ENCODE results near the gene SIL1.
A peak's percentile ranks its signal among the peaks of the same experiment; 100 is the strongest.
"Not testable (repeated sequence)": the region's sequence is repeated elsewhere in the genome, so short reads cannot be mapped to it uniquely, and the experiment has no call there.

SIL1 gene

GRCh38 chr5:139197710-139198669 is at the start of gene SIL1:
SIL1 (minus strand) TSS chr5:139198368; CDS start chr5:139127843, 70,525 bp downstream.
- DNase-seq: peak; percentile 94

GRCh38 chr5:139246394-139246793 is 48.2 kb upstream of the SIL1 start:
- DNase-seq: peak; percentile 92

GRCh38 chr5:139245637-139246339 is 47.6 kb upstream of the SIL1 start:
- no peak for DNase-seq

- DNase-seq: no peak
Observed at GRCh38 chr5:139243425-139243970, 45.3 kb upstream of the SIL1 start.

- no peak for DNase-seq
Observed at GRCh38 chr5:139241139-139241538, 43.0 kb upstream of the SIL1 start.

DNA sequence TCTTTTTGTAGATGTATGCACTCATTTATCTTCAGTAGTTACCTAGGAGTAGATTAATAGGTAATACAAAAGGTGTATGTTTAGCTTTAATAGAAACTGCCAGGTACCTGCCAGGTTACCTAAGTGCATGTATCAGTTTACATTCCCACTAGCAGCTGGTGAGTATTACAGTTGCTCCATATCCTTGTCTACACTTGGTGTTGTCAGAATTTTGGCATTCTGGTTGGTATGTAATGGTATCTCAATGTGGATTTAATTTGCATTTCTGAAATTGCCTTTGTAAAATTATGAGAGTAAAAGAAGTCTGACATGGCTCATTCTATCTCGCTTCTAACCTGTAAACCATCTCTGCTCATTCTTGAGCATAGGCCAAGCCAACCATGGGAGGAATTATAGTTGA is 38.3 kb upstream of the SIL1 start:
- DNase-seq: no peak

GRCh38 chr5:139232147-139232724 is 34.1 kb upstream of the SIL1 start:
- DNase-seq: no peak

- no peak for DNase-seq
Observed at GRCh38 chr5:139228201-139228803, 30.1 kb upstream of the SIL1 start.

GRCh38 chr5:139226131-139226530 is 28.0 kb upstream of the SIL1 start:
- no peak for DNase-seq

- no peak for DNase-seq
Observed at GRCh38 chr5:139223481-139223880, 25.3 kb upstream of the SIL1 start.

- no peak for DNase-seq
Observed at GRCh38 chr5:139222346-139222745, 24.2 kb upstream of the SIL1 start.

- not testable (repeated sequence) for DNase-seq
Observed at GRCh38 chr5:139218038-139218437, 19.9 kb upstream of the SIL1 start.

GRCh38 chr5:139215107-139215975 is 17.2 kb upstream of the SIL1 start:
- DNase-seq: peak; percentile 68

DNA sequence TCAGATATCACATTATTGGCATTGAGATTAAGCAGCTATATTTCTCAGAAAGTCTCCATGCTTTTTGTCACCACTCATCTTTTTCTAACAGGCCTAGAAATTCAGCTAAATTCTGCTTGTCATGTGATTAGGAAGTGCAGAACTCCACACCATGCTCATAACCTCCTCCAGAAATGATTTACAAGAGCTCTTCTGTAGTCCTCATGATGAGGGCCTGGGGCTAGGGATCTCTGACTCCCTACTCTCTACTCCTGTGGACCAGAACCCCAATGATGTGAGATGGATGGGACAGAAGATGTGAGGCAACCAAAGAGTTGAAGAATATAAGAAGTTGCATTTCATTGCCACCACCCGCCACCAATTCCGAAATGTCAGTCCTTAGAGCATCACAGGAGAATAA is 16.5 kb upstream of the SIL1 start:
- DNase-seq: no peak

DNA sequence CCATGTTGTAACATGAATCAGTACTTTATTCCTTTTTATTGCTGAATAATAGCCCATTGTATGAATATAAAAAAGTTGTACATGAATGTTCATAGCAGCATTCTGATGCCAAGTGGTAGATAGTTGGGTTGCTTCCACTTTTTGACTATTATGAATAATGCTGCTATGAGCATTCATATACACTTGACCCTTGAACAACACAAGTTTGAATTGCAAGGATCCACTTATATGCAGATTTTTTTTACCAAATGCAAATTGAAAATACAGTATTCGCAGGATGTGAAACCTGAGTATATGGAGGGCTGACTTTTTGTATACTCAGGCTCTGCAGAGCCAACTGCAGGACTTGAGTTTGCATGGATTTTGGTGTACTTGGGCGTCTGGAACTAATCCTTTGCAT is 14.7 kb upstream of the SIL1 start:
- DNase-seq: no peak

GRCh38 chr5:139212486-139212885 is 14.3 kb upstream of the SIL1 start:
- DNase-seq: no peak

DNA sequence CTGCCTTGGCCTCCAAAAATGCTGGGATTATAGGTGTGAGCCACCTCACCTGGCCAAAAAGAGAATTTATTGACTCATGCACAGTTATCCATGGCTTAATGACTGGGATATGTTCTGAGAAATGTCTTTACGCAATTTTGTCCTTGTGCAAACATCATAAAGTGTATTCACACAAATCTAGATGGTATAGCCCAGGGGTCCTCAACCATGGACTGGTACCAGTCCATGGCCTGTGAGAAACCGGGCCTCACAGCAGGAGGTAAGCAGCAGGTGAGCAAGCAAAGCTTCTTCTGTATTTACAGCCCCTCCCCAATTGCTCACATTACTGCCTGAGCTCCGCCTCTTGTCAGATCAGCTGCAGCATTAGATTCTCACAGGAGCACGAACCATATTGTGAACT is 12.4 kb upstream of the SIL1 start:
- no peak for DNase-seq

GRCh38 chr5:139207297-139208000 is 9.3 kb upstream of the SIL1 start:
- no peak for DNase-seq

DNA sequence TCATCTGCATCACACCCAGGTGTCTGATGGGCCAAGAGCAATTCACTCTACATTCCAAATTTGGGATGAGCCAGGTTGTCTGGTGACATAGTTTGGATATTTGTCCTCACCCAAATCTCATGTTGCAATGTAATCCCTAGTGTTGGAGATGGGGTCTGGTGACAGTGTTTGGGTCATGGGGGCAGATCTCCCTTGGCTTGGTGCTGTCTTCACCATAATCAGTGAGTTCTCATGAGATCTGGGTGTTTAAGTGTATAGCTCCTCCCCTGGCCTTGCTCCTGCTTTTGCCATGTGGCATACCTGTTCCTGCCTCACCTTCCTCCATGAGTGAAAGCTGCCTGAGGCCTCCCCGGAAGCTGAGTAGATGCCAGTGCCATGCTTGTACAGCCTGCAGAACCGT is 7.4 kb upstream of the SIL1 start:
- DNase-seq: no peak

- DNase-seq: no peak
Observed at GRCh38 chr5:139205124-139205523, 7.0 kb upstream of the SIL1 start.

GRCh38 chr5:139204196-139204595 is 6.0 kb upstream of the SIL1 start:
- DNase-seq: no peak

All from inflammatory macrophage treated with lipopolysaccharide for 4 hours (primary cell).